GM12801 (cell line): ENCODE data around the gene CACNA1C.

Experiments
- TF ChIP-seq, protein P1 (sequence below): IDR thresholded peaks from one replicate; pipeline ENCODE4 v1.5.1; 2011; ENCODE audit warnings: control low read depth; ENCODE audit not compliant: insufficient read length; ENCODE audit errors: extremely low read depth

Gene CACNA1C

DNA sequence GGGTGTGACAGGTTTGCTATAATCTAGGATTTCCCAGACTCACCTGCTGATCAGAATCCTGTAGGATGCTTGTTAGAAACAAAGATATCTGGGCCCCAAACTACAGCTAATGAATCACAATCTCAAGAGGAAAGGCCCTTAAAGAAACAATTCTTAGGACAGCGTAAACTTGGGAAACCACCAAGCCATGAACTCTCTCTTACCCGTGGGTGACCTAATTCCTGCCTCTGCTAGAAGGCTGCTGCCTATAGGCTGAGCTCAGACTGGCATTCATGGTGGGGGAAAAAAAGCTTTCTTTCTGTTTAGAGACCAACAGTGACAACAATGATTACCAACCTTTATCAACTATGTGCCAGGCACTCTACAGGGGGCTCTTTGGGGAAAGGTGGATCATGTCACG is 528.0 kb downstream of the CACNA1C start:
- TF ChIP-seq, protein P1, sequence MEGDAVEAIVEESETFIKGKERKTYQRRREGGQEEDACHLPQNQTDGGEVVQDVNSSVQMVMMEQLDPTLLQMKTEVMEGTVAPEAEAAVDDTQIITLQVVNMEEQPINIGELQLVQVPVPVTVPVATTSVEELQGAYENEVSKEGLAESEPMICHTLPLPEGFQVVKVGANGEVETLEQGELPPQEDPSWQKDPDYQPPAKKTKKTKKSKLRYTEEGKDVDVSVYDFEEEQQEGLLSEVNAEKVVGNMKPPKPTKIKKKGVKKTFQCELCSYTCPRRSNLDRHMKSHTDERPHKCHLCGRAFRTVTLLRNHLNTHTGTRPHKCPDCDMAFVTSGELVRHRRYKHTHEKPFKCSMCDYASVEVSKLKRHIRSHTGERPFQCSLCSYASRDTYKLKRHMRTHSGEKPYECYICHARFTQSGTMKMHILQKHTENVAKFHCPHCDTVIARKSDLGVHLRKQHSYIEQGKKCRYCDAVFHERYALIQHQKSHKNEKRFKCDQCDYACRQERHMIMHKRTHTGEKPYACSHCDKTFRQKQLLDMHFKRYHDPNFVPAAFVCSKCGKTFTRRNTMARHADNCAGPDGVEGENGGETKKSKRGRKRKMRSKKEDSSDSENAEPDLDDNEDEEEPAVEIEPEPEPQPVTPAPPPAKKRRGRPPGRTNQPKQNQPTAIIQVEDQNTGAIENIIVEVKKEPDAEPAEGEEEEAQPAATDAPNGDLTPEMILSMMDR: no peak

DNA sequence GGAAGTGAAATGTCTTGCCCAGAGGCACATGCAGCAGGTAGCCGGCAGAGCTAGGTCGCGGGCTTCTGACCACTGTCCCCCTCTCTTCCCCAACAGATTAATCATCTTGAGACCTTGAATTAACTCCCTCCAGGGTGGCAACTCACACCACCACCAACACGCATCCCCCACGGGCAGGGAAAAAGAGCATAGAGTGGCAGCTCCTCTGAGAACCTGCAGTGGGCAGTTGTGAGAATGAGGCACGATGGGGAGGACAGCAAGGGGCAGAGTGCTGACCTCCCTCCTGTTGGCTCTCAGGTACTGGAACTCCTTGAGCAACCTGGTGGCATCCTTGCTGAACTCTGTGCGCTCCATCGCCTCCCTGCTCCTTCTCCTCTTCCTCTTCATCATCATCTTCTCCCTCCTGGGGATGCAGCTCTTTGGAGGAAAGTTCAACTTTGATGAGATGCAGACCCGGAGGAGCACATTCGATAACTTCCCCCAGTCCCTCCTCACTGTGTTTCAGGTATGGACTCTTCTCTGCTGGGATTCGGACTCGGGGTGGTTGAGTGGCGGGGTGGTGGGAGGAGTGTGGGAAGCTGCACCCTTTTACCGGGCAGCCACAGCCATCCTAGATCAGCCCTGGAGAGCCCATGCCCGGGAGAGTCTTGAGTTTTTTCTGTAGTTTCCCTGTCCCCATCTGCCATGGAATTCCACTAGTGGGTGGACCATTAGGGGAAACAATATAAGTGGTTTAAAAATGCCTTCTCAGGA is 528.7 kb downstream of the CACNA1C start:
- TF ChIP-seq, protein P1: no peak

DNA sequence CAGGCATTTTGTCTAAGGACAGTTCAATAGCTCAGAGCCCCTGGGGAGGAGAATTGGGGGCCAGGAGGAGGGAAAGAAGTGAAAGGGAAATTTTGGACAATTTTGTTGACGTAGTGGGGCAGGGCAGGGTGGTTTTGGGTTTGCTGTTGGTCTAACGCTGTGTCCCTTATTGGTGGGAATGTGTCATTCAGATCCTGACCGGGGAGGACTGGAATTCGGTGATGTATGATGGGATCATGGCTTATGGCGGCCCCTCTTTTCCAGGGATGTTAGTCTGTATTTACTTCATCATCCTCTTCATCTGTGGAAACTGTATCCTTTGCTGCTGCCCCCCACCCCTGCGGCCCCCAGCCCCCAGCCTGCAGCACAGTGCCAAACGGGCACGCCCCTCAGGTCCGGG is 529.8 kb downstream of the CACNA1C start:
- TF ChIP-seq, protein P1: no peak

DNA sequence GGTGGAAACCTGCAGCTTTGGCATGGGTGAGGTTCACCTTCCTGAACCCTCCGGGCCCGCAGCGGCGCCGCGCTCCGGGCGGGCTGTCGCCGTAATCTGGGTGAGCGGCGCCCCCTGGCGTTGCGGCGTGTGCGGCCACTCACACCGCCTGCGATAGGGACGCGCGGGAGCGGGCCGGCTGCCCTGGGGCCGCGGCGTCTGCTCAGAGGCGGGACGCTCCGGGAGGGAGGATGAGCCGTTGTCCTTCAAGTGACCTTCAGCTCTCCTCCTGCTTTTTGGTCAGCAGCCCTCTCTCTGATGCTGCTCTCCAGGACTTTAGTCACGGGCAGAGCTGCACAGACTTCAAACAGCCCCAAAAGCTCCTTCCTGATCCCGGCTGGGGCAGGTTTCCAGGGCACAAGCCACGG is 530.3 kb downstream of the CACNA1C start:
- TF ChIP-seq, protein P1: no peak

DNA sequence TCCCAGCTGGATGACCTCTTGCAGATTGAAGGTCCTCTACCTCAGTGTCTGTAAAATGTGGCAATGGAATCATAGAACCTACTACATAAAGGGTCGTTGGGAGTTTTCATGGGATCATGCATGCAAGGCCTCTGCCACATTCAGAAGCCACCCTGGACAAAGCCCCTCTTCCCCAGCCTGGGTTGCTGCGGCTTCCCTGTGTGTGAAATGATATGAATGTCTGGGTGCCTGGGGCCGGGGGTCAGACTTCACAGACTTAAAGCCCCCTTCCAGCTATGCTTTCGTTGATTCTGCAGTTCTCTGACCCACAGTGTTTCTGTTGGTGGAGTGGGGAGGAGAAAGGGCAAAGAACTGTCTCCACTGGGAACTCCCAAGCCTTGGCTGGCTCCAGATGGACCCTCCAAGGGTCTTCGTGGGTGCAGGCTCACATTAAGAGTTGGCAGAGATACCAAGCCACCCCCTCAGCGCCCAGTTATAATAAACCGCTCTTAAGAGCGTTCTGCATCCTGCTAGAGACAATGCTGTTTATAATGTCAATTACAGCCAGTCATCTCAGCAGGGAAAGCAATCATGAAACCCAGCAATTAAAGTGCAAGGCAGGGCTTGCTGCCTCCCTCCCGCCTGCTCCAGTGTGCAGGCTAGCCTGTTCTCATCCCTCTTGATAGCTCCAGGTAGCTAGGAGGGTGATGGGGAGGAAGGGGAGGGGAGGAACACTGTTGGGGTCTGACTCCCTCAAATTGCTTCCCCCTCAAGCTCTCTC is 531.0 kb downstream of the CACNA1C start:
- TF ChIP-seq, protein P1: no peak

DNA sequence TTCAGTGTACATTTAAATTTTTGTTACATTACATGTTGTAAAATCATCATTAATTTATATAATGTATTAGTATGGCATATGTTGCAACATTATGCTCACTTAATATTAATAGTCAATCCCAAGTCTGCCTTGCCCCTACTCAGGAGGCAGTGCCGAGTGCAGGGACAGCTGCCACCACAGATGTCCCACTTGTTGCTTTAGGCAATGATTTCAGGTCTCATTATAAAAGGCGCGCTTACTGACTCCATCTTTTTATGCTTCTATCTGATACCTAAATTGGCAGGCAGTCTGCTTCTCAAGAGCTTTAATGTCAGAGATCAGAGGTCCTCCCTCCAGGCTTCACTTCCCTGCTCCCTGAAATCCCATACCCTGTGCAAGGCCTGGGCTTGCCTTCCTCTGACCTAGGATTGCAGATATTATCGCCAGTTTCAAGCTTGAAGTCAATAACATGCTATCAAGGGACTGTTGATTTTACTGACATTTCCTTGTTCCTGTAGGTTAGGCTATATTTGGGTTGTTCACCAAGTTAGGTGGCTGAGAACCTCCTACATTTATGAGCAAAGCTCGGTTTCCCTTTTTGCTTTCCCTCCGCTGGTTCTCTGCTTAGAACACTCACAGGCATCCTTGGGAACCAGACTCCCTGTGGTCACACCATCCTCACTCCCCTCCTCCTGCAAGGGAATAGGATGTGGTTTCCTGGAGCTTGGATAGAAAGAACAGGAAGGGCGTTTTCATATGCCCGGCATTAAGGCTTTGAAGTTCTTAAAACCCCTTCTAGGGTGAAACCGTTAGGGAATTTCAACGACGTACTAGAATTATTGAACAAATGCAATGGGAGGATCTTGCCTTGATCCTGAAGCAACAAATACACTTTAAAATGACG is 533.6 kb downstream of the CACNA1C start:
- TF ChIP-seq, protein P1: no peak

DNA sequence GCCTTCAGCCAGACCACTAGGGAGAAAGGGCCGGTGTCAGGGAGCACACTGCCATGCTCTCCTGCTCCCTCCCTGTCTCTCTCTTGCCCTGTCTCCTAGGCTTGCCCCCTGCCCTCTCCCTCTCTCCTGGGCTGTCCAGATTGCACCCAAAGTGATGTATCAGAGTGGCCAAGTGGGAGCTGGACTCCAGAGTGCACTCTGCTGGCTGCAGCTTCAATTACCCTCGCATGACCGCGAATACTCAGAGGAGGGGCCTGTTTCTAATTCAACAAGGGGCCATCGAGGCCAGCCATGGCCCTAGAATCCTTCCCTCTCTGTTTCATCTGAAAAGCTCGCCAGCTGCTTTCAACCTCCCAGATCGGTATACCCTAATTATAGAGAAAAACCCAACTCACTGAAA is 535.6 kb downstream of the CACNA1C start:
- TF ChIP-seq, protein P1: no peak
